BLaER1 treated with 17β-estradiol and CSF1 and Interleukin-3, amounts not matched to agents 10 nM and 100 nM (cell line): ENCODE measurements around the gene CEP170B.
"Not testable (repeated sequence)": the region's sequence is repeated elsewhere in the genome, so short reads cannot be mapped to it uniquely, and the experiment has no call there.

ENCODE experiments used
- H3K27ac ChIP-seq, 11 experiments: shearing (Covaris generic); formaldehyde crosslinking; 2 replicates each; pipeline ENCODE4 v1.8.1; 2022
- H3K27me3 ChIP-seq, 11 experiments: shearing (Covaris generic); formaldehyde crosslinking; 2 replicates each; pipeline ENCODE4 v1.8.1; 2022
- H3K36me3 ChIP-seq, 11 experiments: shearing (Covaris generic); formaldehyde crosslinking; 2 replicates each; pipeline ENCODE4 v1.8.1; 2022
- H3K4me1 ChIP-seq, 10 experiments: shearing (Covaris generic); formaldehyde crosslinking; 2 replicates each; pipeline ENCODE4 v1.8.1; 2022
- H3K4me2 ChIP-seq, 11 experiments: shearing (Covaris generic); formaldehyde crosslinking; 2 replicates each; pipeline ENCODE4 v1.8.1; 2022
- H3K4me3 ChIP-seq, 10 experiments: shearing (Covaris generic); formaldehyde crosslinking; 2 replicates each; pipeline ENCODE4 v1.8.1; 2022
- H3K9ac ChIP-seq, 11 experiments: shearing (Covaris generic); formaldehyde crosslinking; 2 replicates each; pipeline ENCODE4 v1.8.1; 2022
- H3K9me3 ChIP-seq, 11 experiments: shearing (Covaris generic); formaldehyde crosslinking; replicated peaks in 1 of 11; 2 replicates each; pipeline ENCODE4 v1.8.1; 2022
- H4K20me1 ChIP-seq, 11 experiments: shearing (Covaris generic); formaldehyde crosslinking; 2 replicates each; pipeline ENCODE4 v1.8.1; 2022
- Cebpa-rat ChIP-seq, 11 experiments: shearing (Covaris generic); IDR thresholded peaks; 2 replicates each; pipeline ENCODE4 v1.8.1; 2022

Gene CEP170B

DNA sequence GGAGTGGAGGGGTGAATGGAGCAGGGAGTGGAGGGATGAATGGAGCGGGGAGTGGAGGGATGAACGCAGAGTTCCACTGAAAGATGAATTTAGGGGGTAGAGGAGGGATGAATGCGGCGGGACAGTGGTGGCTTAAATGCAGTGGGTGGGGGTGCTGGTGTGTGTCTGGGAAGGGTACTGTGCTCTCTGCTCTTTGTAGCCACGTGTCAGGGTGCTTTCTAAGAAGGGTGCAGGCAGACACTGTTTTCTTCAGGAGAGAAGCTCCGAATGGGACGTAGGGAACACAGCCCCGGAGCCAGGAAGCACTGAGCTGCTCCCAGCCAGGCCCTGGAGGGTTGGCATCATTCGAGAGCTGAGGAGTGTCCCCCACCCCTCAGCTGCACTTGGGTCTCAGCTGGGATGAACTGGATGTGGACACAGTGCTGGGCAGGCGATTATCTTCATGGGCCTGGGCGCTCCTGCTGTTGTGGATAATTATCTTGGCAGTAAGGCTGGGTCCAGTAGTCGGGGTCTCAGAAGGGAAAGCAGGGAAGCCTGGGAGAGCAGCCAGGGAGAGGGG is 9.5 kb upstream of the CEP170B start:
- H3K27ac ChIP-seq: no peak overlapping the region
- peaks cover 0 to 5% (median 0%) of the 10 kb centered on the region in 11 experiments; a peak in 2 of 22 replicates for H4K20me1 ChIP-seq
- no peak overlapping the region for H3K4me2 ChIP-seq
- TF ChIP-seq Cebpa-rat (IDR thresholded peaks at IDR 0.05): no peak
- H3K9me3 ChIP-seq: peaks cover 0 to 13% (median 0%) of the 10 kb centered on the region in 11 experiments; a peak in 5 of 22 replicates
- peaks cover 0 to 6% (median 0%) of the 10 kb centered on the region in 11 experiments; a peak in 2 of 22 replicates for H3K27me3 ChIP-seq
- H3K4me1 ChIP-seq: no peaks in the 10 kb centered on the region
- no peak overlapping the region for H3K4me3 ChIP-seq
- no peaks in the 10 kb centered on the region for H3K36me3 ChIP-seq
- no peak overlapping the region for H3K9ac ChIP-seq

DNA sequence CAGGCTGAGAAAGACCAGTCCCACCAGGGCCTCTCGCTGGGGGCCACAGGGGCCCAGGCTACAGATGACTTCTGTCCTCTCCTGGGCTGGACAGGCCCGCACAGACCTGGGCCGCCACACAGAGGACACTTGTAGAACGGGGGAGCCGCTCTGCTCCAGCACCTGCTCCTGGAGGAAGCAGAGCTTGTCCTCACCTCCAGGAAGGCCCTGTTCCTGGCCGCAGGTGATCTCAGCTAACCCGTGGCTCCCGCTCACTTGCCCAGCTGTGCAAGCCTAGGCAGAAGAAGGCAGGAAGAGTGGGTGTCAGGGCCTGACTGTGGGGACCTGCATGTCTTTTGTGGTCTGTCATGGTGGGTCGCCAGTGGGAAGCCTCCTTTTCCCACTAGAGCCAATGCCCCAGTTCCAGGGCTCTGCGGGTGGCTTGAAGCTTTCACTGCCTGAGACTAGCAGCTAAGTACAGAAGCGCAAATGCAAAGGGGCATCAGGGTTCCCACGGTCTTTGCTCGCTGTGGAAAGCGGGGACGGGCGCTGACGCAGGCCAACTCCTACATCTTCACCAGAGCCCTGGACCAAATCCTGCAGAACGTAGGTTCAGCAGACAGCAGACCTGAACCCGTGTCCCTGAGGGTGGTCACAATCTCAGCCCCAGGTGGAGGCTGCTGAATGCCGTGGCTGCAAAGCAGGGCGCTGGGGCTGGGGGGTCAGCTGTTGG is 8.8 kb upstream of the CEP170B start:
- H4K20me1 ChIP-seq: peaks cover 0 to 5% (median 0%) of the 10 kb centered on the region in 11 experiments; a peak in 2 of 22 replicates

DNA sequence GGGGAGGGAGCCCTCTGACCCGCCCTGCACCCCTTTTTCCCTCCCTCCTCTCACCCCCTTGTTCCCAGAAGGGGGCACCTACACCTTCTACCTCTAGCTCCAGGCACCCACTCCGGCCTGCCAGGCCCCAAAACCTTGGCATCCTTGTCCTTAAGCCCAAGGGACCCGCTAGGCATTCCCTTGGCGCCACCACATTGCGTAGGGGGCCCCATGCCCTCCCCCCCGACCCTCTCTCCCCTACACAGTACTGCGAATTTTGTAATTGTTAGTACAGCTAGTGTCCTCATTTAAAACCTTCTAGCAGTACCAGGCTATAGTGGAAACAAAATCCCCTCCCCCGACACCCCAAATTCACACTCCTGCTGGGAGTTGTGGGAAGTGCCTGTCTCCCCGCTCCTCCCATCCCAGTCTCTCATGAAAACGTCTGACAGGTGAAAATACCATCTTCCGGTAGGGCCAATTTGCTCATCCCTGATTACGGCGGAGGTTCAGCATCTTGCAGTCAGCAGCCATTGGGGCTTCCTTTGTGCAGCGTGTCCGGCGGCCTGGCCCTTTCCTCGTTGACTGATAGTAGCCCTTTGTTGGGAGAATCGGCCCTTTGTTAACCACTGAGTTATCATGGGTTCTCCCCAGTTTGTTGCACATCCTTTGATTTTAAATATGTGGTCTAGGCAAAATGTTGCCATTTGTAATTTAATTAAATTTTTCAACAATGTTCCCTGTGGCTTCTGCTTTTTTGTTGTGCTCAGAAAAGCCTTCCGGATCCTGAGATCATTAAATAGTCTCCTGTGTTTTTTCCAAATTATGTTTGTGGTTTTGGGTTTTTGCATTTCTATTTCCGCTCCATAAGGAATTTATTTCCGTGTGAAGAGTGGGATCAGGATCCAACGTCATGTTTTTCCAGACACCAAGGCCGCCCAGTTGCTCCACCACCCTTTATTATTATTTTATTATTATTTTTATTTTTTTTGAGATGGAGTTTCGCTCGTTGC is 7.9 kb upstream of the CEP170B start:
- peaks cover 0 to 24% (median 0%) of the 10 kb centered on the region in 11 experiments; a peak in 10 of 22 replicates for H3K9me3 ChIP-seq
- no peak for TF ChIP-seq Cebpa-rat (IDR thresholded peaks at IDR 0.05)
- H3K4me1 ChIP-seq: no peaks in the 10 kb centered on the region
- H3K4me3 ChIP-seq: no peak overlapping the region
- H3K27me3 ChIP-seq: peaks cover 0 to 8% (median 3%) of the 10 kb centered on the region in 11 experiments; a peak in 13 of 22 replicates
- H3K4me2 ChIP-seq: no peak overlapping the region
- H3K9ac ChIP-seq: no peak overlapping the region
- H4K20me1 ChIP-seq: peaks cover 0 to 5% (median 0%) of the 10 kb centered on the region in 11 experiments; a peak in 1 of 22 replicates
- no peak overlapping the region for H3K27ac ChIP-seq
- no peaks in the 10 kb centered on the region for H3K36me3 ChIP-seq

More for the DNA sequence above, 8.8 kb upstream of the CEP170B start:
- Histone ChIP-seq H3K4me2 (no peak overlapping the region), H3K4me1 (no peaks in the 10 kb centered on the region), H3K9me3 (peaks cover 0 to 20% (median 0%) of the 10 kb centered on the region in 11 experiments; a peak in 10 of 22 replicates), H3K4me3 (no peak overlapping the region), H3K27me3 (peaks cover 0 to 6% (median 0%) of the 10 kb centered on the region in 11 experiments; a peak in 2 of 22 replicates), H3K9ac (no peak overlapping the region), H3K36me3 (no peaks in the 10 kb centered on the region), H3K27ac (no peak overlapping the region)
- TF ChIP-seq Cebpa-rat (IDR thresholded peaks at IDR 0.05): no peak

GRCh38 chr14:104857931-104858330 is 7.1 kb upstream of the CEP170B start:
- Histone ChIP-seq H3K9me3 (peaks cover 0 to 24% (median 0%) of the 10 kb centered on the region in 11 experiments; a peak in 10 of 22 replicates), H3K27me3 (peaks cover 6 to 16% (median 11%) of the 10 kb centered on the region in 11 experiments; a peak in 21 of 22 replicates)
- not testable (repeated sequence) for H3K36me3 ChIP-seq, H3K4me1 ChIP-seq, H3K27ac ChIP-seq, H3K4me2 ChIP-seq, H3K9ac ChIP-seq, H4K20me1 ChIP-seq, H3K4me3 ChIP-seq

- H3K4me2 ChIP-seq: no peak overlapping the region
- no peak overlapping the region for H3K4me3 ChIP-seq
- H4K20me1 ChIP-seq: peaks cover 0 to 11% (median 1%) of the 10 kb centered on the region in 11 experiments; a peak in 11 of 22 replicates
- 0 out of 20 replicates have a peak, but pooled peaks cover 0 to under 1% (median 0%) of the 10 kb centered on the region in 10 experiments for H3K4me1 ChIP-seq
- peaks cover 0 to 24% (median 0%) of the 10 kb centered on the region in 11 experiments; a peak in 10 of 22 replicates for H3K9me3 ChIP-seq
- H3K9ac ChIP-seq: no peak overlapping the region
- H3K36me3 ChIP-seq: no peaks in the 10 kb centered on the region
- peaks cover 15 to 24% (median 20%) of the 10 kb centered on the region in 11 experiments for H3K27me3 ChIP-seq
- TF ChIP-seq Cebpa-rat (IDR thresholded peaks at IDR 0.05): no peak
- H3K27ac ChIP-seq: no peak overlapping the region
Observed at GRCh38 chr14:104858811-104859426, 6.1 kb upstream of the CEP170B start.

DNA sequence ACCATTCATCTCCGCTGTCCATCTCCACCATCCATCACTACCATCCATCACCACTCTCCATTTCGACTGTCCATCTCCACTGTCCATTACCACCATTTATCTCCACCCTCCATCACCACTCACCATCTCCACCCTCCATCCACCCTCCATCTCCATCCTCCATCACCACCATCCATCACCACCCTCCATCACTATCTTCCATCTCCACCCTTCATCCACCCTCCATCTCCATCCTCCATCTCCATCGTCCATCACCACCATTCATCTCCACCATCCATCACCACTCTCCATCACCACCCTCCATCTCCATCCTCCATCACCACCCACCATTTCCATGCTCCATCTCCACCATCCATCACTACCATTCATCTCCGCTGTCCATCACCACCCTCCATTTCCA is 5.2 kb upstream of the CEP170B start:
- H3K27me3 ChIP-seq: peaks cover 25 to 34% (median 29%) of the 10 kb centered on the region in 11 experiments
- peaks cover 0 to 18% (median 3%) of the 10 kb centered on the region in 11 experiments; a peak in 12 of 22 replicates for H4K20me1 ChIP-seq
- H3K4me3 ChIP-seq: no peak overlapping the region
- H3K4me2 ChIP-seq: no peak overlapping the region
- peaks cover 0 to 9% (median 5%) of the 10 kb centered on the region in 10 experiments; a peak in 5 of 20 replicates for H3K4me1 ChIP-seq
- H3K27ac ChIP-seq: no peak overlapping the region
- H3K9me3 ChIP-seq: peaks cover 0 to 24% (median 0%) of the 10 kb centered on the region in 11 experiments; a peak in 10 of 22 replicates
- H3K36me3 ChIP-seq: no peaks in the 10 kb centered on the region
- H3K9ac ChIP-seq: no peak overlapping the region
- TF ChIP-seq Cebpa-rat (IDR thresholded peaks at IDR 0.05): no peak

GRCh38 chr14:104860414-104860813 is 4.7 kb upstream of the CEP170B start:
- no peaks in the 10 kb centered on the region for H3K36me3 ChIP-seq
- H4K20me1 ChIP-seq: peaks cover 0 to 18% (median 3%) of the 10 kb centered on the region in 11 experiments; a peak in 12 of 22 replicates
- no peak overlapping the region for H3K9ac ChIP-seq
- no peak overlapping the region for H3K27ac ChIP-seq
- no peak overlapping the region for H3K4me2 ChIP-seq
- no peak for TF ChIP-seq Cebpa-rat (IDR thresholded peaks at IDR 0.05)
- peaks cover 0 to 24% (median 0%) of the 10 kb centered on the region in 11 experiments; a peak in 10 of 22 replicates for H3K9me3 ChIP-seq
- H3K4me1 ChIP-seq: peaks cover 0 to 10% (median 5%) of the 10 kb centered on the region in 10 experiments; a peak in 6 of 20 replicates
- no peak overlapping the region for H3K4me3 ChIP-seq
- H3K27me3 ChIP-seq: peaks cover 27 to 36% (median 33%) of the 10 kb centered on the region in 11 experiments
